Measurements from ENCODE around the gene TCF7.

The TCF7 gene

DNA sequence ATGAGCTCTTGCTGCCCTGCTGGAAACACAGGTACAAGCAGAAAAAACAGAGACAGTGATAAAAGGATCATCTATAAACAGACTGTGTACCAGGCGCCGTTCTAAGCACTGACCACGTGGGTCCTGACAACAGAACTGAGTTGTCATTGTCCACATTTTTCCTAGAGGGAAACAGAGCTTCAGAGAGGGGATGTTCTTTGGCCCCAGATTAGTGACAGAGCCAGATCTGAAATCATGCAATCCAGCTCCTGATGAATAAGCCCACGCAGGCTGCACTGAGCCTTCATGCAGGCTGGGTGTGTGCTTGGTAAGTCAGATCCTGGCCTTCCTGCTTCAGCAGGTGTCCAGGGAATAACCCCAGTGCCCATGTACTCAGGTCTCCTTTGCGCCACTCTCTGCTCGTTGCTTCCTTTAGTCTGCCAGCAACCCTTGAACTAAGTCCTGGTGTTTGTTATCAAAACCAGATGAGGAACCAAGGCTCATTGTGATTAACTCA lies 22.8 kb upstream of the TCF7 start:
- no peak for DNase-seq

DNA sequence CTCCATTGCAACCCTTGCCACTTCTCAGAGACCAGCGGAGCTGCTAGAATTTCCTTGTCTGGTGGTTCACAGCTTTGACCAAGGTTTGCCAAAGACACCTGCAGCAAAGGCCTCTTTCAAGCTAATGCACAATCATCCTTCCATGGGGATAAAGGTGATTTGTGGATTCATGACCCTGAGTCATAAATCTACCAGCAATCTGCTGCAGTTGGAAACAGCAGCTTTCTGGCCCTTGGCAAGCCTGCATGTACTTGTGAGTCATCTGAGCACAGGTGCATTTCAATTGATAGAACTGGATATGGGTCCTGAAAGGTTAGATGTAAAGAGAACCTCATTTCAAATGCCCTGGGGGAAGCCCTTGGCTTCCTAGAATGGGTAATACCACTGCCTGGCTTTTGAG lies 21.6 kb upstream of the TCF7 start:
- DNase-seq = peak; percentile 31

DNA sequence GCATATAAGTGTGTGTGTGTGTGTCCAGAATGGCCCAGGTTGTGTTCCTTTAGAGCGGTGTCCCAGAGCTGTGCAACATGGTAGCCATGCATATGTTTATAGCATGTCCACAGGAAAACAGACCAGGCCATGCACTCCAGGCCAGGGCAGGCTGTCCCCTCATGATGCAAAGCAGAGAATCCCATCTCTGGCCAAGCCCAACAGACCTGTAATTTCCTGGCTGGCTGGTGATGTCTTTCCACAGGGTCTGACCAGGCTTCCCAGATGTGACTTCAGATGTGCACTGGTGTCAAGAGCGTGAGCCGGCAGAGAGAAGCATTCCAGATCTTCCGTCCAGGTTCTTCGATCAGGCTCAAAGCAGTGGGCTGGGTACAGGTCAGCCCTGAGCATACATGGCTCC lies 21.1 kb upstream of the TCF7 start:
- no peak for DNase-seq

DNA sequence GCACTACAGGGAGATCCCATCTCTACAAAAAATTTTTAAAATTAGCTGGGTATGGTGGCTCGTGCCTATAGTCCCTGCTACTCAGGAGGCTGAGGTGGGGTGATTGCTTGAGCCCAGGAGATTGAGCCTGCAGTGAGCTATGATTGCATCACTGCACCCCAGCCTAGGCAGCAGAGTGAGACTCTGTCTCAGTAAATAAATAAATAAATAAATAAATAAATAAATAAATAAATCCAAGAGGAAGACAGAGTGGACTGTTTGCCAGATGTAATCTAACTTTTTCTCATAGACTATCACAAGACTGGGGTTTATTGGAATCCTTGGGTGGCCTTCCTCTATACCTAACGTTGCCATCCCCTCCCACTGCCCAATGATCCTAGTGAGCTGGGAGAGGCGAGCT lies 19.2 kb upstream of the TCF7 start:
- DNase-seq = no peak

GRCh38 chr5:134095887-134096589 lies 18.4 kb upstream of the TCF7 start:
- no peak for DNase-seq

DNA sequence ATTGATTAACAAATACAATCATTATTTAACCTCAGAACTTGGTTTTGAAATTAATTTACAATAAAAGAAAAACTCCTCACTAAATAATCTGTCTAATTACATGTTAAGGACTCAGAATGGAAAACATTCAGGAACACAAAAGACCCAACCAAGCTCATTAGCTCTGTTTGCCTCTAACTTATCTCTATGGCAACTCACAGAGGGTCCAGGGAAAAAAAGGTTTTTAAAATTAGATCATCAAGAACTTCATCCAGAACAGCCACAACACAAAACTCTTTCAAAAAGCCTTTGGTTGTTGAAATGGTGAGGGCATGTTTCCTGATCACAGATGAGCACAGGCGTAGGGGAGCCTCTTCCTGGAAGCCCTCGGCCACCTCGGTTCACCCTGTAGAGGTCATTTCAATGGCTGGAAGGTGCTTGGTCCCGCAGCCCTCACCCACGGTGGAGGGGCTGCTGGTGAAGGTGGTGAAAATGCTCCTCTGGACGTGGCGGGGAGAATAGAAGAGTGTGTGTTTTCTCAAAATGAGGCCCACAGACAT lies 17.2 kb upstream of the TCF7 start:
- DNase-seq = no peak

DNA sequence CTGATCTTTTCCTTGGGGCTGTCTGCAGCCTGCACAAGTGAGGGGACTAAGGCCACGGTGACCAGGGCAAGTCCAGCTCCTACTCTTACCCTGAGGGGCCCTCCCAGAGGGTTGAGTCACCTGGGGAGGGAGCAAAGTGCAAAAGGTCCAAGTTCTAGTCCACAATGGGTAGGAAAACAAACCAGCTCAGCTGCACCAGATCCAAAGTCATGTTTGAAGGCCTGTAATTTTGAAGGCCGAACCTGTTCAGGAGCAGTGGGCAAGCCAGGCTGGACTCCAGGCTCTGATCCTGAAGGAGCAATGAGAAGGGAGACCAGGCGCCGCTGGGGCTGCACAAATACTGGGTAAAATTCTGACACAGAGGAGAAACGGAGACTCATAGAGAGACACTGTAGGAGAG lies 15.8 kb upstream of the TCF7 start:
- no peak for DNase-seq

DNA sequence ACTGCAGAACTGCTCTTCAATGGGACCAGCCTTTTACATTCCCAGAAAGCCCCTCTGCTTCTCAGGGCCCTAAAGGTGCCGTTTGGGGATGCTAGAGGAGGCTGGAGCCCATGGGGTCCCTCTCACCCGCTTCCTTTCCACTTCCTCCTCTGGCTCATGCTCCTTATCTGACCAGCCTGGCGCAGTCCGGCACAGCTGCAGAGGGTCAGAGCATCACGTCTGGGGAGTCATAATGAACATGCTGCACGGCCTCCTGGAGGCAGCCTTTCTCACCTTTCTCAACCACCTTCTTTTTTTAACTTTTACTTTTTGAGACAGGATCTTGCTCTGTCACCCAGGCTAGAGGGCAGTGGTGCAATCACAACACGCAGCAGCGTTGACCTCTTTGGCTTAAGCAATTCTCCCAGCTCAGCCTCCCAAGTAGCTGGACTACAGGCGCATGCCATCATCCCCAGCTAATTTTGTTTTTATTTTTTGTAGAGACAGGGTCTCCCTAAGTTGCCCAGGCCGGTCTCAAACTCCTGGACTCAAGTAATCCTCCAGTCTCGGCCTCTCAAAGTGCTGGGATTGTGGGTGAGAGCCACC lies 15.1 kb upstream of the TCF7 start:
- no peak for DNase-seq

GRCh38 chr5:134099939-134100282 lies 14.6 kb upstream of the TCF7 start:
- DNase-seq = no peak

DNA sequence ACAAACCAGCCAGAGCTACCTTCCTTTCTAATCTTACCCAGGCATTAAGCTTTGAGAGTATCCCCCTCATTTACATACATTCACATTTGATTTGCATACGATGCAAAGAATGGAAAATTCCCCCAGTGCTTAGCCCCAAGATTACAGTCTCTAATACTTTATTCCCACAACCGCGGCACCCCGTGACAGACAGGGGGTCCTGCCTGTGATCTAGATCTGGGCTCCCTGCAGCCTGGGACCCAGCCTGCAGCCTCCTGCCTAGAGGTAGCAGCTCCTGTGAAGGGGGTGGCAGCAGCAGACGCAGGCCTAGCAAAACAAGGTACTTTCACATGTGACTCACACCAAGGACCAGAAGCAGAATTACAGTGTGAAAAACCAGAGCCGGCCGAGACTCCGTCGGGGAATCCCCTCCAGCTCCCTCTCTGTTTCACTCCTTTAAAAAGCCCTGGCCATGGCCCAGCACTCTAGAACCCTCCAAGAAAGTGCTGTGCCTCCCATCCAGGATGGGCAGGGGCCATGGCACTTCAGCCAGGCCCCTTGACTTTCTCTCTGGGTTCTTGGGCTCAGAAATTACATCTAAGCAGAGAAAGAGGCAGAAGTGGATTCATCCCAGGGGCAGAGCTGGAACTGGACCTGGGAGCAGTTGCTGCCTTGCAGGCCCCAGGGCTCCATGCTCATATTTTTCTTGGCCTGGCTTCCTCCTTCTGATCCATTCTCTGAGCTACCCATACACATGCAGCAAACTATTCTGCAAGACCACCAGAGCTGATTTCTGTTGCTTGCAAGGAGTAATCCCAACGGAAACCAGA lies 14.0 kb upstream of the TCF7 start:
- peak; percentile 90 for DNase-seq

DNA sequence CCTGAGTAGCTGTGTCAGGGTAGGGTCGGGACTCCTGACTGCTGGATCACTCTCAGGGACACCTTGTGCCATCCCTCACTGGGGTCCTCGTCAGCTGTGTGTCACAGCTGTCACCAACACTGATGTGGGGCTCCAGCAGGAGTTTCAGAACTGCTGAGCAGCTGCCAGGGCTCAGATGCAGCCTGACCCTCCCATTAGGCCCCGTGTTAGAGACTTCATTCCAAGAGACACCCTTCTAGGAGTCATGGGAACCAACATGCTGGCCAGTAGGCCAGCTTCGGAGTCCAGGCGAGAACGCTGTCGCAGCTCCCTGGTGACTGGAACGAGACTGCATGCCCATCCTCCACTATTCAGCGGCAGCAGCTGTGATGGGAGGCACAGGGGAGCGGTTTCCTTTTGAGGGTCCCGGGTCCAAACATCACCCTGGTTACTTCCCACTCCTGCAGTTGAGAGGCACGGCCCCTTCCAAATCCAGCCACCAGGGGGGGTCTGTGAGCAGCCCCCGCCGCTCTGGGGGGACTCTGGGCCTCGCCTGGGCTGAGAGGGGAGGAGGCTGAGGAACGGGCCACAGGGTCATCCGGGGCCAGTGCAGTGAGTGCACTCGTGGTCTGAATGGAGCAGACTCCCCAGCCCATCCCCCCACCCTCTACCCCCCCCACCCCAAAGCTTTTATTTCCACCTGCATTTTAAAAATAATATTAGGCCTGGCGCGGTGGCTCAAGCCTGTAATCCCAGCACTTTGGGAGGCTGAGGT lies 12.6 kb upstream of the TCF7 start:
- peak; percentile 78 for DNase-seq

DNA sequence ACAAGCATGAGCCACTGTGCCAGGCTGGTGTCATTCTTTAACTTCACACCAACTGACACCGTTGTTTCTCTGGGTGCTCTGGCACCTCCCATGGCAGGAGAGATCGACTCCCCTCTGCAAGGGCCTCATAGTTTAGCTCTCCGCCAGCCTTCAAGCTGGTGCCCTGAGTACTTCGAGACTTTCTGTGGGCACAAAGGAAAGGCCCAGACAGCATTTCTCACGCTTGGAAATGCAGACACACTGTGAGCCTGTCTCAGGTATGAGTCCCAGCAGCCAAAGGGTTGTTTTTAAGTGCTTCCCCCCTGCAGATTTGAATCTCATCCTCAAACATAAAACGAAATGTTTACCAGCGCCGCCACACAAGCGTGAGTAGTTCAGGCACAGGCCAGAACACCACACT lies 11.1 kb upstream of the TCF7 start:
- peak; percentile 52 for DNase-seq

DNA sequence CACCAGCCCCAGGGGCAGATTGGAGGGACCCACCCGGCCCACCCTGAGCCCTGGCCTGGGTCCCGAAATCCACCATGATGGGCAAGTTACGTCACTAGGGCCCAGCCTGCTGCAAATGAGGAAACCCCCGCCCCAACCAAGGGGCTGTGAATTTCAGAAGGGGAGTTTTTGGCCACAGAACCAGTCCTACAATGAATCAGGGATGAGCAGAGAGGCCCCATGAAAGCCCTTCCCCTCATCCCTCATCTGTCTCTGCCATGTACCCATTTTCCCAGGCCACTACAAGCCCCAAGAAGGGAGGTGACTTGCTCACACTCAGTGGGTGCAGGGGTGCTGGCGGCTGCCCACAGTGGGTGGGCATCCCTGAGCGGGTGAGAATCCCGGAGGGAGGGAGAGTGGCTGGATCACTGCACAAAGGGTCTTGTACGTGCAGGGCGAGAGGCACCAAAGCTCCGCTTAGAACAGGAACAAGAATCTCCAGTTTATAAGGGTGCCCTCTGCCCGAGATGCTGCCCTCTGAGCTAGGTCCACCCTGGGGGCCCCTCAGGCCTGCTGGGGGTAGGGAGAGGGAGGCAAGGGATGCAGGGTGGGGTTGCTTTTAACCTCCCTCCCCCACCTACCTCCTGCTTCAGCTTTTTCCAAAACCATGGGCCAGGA lies 10.4 kb upstream of the TCF7 start:
- peak; percentile 60 for DNase-seq

- DNase-seq = no peak
These were observed 7.3 kb upstream of the TCF7 start for GRCh38 chr5:134106991-134107701.

GRCh38 chr5:134107779-134108178 lies 6.7 kb upstream of the TCF7 start:
- DNase-seq = no peak

GRCh38 chr5:134110382-134110781 lies 4.1 kb upstream of the TCF7 start:
- peak; percentile 58 for DNase-seq

- peak; percentile 61 for DNase-seq
These were observed 2.5 kb upstream of the TCF7 start for GRCh38 chr5:134111741-134112647.

DNA sequence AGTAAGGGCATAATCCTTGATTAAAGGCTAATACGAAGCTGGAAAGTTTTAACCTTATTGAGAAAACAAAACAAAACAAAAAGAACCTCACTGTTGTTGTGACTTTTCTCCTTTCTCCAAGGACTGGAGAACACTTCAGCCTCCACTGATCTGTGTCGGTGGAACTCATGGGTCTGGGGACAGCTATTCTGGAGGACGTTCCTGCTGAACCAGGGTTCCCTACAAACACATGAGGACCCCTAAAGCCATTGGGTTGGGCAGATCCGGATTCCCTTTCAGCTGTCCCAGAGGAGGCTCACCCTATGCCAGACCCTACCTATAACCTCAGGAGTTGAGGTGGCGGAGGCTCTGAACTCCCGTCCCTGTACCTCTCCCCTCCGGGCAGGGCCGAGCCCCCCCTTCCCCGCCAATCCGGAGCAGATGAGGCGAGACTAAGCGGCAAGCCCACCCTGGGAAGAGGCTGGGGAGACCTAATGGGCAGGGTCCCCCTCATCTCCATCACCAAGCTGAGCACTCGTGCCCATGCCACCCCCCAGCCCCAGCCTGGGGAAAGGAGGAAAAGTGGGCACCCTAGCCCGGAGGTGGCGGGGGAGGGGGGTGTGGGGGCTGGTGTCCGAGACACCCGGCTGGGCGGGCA lies 1.6 kb upstream of the TCF7 start:
- no peak for DNase-seq

GRCh38 chr5:134113363-134113889 lies 1.1 kb upstream of the TCF7 start:
- no peak for DNase-seq
